Kidney tubule cell (primary cell): Measurements from ENCODE around the gene NFIX.

ENCODE experiments used
- DNase-seq: peaks from one replicate; pipeline ENCODE4 v3.0.0-alpha.2; 2018; ENCODE audit warnings: low spot score

NFIX gene

DNA sequence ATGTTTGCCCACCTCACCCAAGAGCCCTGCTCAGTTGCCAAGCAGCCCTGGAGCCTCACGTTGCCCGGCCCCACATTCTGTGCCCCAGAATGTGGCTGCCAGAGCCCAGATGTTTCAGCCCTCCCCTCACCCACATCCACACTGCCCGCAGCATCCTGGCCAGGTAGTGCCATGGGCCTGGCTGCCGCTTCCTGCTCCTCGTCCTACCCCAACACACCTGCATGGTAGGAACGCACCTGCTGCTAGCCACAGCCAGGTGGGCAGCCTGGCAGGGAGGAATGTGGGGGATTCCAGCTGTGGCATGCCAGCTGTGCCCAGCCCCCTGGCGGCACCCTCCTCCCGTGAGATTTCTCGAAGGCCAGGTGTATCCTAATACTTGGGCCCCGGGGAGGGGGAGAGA lies 7.5 kb upstream of the NFIX start:
- no peak for DNase-seq

DNA sequence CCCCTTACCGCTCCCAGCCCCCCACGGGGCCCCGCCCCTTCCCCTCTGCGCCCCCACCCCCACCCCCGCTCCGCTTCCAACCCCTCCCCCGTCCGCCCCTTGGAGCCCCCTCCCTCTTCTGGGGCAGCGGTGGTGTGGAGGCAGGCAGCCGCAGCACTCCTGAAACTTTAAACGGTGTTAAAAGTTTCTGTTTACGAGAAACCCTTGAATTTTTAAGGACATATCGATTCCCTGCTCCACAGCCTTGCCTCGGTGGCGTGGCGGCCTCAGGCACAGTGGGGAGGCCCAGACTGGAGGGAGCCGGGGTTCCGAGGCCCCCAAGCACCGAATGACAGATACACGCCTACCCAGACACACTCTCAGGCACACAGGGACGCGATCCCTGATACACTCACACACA lies 4.8 kb upstream of the NFIX start:
- DNase-seq = no peak

DNA sequence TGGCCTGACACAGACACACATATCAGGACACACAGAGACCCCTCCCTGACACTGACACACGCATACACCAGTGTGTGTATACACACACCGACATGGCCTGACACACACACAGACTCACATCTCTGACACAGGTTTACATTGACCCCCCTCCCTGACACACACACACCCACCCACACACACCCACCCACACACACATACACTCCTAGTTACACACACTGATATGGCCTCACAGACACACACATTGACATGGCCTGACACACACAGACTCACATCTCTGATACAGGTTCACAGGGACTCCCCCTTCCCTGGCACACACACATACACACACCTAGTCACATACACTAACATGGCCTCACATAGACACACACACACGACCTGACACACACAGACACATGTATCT lies 4.4 kb upstream of the NFIX start:
- DNase-seq = no peak

DNA sequence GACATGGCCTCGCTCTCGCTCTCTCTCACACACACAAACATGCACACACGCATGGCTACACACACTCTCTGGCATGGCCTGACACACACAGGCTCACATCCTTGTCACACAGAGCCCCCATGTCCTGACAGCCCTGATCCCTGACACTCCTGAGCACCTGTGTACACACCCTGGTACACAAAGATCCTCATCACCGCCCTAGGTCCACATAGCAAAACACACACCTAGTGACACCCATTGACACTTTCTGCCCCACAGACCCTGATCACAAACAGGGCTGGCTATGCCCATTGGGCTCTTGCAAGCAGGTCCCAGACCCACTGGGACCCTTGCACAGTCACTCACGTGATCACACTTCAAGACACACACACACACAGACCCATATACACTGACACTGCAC lies 4.0 kb upstream of the NFIX start:
- no peak for DNase-seq

DNA sequence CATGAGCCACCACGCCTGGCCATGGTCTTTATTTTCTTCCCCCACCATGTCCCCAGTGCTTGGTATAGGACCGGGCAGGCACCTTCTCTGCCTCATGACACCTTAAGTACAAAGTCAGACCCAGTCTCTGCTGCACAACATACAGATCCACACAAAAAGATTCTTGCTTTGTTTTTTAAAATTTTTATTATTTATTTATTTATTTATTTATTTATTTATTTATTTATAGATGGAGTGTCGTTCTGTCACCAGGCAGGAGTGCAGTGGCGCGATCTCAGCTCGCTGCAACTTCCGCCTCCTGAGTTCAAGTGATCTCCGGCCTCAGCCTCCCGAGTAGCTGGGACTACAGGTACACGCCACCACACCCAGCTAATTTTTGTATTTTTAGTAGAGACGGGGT lies 2.5 kb upstream of the NFIX start:
- DNase-seq = no peak

DNA sequence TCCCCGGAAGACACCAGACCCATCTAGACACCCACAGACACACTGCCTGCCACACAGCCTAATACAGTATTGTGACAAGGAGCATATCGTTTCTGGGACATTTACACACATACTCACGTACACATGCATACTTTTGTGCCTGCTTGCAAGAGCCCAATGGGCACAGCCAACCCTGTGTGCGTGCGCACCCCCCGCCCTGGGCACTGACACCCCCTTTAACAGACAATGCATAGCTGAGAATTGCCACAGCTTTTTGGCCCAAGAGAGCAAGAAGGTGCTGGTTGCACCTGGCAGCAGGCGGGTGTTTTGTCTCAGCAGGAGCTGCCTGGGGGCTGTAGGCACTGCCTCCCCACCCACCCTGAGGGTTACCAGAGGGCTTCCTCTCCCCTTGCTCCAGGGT lies 1.7 kb upstream of the NFIX start:
- DNase-seq = no peak

DNA sequence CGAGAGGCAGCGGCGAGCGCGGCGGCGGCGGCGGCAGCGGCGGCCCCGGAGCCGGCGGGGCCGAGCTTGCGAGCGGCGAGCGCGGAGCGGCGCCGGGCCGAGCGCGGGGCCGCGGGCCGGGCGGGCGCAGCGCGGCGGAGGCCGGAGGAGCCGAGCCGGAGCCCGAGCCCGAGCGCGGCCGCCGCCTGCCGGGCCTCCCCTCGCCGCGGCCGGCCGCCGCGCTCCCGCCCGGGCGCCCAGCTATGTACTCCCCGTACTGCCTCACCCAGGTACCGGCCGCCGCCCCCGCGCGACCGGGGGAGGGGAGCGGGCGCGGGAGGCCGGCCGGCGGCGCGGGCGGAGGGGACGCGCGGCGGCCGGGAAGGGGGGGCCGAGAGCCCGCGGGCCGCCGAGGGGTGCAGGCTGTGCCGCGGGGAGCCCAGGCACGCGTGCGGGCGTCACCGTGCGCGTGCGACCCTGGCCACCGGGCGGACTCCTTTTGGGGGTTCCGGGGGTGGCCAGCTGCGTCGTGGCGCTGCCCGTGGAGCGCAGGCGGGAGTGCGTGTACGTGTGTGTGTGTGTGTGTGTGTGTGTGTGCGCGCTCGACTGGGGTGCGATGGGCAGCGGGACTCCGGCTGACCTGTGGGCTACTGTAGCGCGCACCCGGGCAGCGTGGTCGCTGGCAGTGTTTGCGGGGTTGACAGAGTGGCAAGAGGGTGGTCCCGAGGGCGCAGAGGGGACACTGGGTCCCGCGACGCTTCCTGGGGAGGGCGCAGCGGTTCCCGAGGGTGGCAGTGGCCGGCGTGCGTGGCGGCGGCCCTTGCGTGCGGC lies 526 bp downstream of the NFIX start:
- DNase-seq = peak; percentile 42

GRCh38 chr19:12996406-12997094 lies 1.3 kb downstream of the NFIX start:
- peak; percentile 26 for DNase-seq

DNA sequence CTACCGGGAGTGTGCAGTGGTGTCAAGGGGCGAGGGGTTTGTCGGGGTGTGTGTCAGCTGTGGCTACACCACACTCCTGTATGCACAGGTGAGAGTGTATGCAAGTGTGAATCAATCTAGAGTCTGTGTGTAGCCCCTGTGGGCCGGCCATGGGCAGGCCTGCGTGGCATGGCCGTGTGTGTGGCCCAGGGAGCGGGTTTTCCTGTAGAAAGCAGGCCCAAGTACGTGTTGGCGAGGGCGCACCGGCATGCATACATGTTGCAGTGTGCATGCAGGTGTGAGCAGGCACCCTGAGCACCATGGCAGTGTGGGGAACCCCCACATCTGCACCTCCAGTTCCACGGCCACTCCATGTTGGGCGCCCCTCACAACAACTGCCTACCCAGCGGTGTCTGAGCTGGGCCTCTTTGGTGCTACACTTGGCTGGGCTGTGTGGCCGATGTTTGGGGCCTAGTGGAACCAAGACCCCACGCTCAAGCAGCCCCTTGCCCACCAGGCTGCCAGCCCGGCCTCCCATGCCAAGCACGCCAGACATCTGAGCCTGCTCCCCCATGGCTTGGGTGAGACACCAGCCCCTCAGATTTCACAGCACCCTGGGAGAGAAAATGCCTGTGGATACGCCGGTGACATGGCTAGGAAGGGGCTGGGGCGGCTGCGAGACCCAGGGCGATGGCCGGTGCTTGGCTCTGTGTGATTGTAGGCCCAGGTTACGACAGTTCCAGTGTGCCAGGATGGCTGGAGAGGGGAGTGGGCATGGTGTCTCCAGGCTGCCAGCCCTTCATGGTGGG lies 2.1 kb downstream of the NFIX start:
- no peak for DNase-seq

DNA sequence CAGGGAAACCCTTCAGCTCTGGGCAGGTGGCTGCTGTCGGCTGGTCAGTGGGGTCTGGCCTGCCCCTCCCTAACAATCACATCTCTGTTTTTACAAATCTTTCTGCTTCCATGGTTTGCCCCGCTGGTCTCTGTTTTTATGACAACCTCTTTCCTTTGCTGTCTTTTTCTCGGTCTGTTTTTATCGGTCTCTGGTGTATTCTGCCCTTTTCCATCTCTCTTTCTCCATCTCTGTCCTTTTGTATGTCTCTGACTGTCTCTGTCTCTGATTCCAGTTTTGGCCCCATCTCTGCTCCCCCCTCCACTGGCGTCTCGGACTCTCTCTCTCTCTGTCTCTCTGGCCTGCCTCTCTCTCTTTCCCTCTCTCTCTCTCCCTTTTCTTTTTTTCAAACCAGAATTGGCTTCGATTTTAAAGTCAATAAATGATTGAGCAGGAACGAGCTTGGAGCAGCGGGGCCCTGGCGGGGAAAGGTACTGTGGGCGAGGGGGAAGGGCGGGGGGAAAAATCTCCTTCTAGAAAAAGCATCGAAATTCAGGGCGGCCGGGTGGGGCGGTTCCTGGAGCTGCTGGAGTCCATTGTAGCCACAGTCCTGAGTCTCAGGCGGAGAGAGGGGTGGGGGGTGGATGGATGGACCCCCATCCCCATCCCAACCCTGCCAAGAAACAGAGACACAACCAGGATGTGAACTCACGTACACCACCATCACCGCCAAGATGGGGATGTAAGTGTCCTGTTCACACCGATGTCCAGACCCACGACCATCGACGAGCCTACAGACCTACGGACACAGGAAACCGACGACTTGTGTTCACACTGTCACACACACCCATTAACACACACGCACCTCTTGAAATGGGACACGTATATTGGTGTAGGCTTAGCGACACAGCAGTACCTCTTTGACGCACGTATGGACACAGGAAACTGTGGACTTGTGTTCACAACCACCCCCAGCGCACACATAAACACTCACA lies 3.0 kb downstream of the NFIX start:
- no peak for DNase-seq

GRCh38 chr19:13001166-13001501 lies 5.9 kb downstream of the NFIX start:
- no peak for DNase-seq

- no peak for DNase-seq
Observed at GRCh38 chr19:13001502-13002165, 6.4 kb downstream of the NFIX start.

DNA sequence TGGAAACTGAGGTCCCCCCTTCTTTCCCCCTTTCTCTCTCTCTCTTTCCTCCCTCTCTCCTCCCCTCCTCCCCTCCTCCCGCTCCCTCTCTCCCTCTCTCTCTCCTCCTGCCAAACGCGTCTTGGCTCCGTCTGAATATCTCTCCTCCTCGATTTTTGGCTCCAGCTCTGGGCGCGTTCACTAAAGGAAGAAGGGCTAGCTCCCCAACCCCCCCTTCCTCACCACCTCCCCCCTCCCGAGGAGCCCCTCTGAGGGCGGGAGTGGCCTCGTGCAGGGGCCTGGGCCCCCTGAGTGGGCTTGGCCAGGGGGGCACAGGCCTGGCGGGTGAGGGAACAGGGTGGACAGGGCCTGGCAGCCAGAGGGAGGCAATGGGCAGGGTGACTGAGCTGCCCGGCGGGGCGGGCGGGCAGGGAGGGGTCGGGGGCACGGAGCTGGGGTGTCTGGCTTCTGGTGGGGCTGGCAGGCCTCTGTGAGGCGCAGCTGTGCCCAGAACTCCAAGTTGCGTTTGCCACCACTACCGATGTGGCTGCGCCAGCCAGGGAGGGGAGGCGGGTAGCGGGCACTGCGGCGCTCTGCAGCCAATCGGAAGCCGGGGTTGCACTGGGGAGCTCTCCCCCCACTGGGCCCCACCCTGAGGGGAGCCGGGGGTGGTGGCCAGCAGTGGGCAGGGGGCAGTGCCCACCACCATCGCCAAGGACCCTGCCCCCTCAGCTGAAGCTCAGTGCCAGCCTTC lies 7.1 kb downstream of the NFIX start:
- no peak for DNase-seq

- no peak for DNase-seq
Observed at GRCh38 chr19:13003081-13003480, 7.8 kb downstream of the NFIX start.

DNA sequence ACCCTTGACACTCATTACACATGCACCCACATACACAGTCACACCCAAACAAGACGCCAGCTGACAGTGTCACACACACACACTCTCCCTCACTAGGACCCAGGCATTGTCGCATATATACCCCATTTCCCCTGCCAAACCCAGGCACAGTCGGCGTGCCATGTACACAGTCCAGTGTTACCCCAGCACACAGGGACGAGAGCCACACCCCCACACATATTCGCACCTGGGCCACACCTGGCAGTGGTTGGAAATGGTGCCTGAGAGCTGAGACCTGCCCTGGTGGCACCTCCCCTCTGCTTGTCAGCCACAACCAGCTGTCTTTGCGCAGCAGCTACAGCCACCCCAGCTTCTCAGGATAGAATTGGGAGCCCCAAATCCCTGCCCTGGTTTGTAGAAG lies 9.0 kb downstream of the NFIX start:
- DNase-seq = no peak

DNA sequence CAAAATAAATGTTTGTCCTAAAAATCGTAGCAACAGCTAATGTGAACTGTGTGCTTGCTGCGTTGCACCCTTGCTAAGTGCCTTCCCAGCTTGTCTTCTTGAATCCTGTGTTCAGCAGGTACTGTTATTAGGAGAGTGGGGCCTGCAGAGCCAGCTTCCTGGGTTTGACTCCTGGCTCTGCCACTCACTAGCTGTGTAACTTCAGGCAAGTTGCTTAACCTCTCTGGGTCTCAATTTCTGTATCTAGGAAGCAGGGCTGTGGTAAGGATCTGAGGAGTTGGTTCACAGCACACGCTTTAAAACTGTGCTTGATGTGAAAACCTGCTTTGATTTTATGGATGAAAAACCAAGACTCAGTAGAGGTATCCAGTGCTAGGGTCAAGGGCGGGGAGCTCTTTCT lies 10.0 kb downstream of the NFIX start:
- DNase-seq = no peak

DNA sequence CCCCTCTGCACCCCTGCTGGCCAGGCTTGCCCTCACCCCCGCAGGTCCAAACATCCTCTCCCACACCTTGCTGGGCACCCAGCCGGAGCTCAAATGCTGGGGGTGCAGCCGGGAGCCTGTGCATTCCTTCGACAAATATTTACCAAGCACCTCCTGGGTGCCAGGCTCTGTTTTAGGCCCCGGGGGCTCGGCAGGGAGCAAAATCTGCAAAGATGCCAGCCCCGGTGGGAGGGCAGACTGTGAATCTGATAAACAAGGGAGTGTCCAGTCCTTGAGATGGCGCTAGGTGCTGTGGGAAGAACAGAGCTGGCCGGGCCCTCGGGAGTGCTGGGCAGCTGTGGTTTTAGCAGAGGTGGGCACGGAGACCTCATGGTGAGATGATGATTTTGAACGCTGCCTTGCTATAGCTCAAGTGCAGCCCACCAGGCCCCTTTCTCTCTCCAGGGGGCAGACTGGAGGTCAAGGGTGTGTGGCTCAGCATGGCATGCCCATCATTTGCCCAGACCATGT lies 10.6 kb downstream of the NFIX start:
- DNase-seq = no peak

DNA sequence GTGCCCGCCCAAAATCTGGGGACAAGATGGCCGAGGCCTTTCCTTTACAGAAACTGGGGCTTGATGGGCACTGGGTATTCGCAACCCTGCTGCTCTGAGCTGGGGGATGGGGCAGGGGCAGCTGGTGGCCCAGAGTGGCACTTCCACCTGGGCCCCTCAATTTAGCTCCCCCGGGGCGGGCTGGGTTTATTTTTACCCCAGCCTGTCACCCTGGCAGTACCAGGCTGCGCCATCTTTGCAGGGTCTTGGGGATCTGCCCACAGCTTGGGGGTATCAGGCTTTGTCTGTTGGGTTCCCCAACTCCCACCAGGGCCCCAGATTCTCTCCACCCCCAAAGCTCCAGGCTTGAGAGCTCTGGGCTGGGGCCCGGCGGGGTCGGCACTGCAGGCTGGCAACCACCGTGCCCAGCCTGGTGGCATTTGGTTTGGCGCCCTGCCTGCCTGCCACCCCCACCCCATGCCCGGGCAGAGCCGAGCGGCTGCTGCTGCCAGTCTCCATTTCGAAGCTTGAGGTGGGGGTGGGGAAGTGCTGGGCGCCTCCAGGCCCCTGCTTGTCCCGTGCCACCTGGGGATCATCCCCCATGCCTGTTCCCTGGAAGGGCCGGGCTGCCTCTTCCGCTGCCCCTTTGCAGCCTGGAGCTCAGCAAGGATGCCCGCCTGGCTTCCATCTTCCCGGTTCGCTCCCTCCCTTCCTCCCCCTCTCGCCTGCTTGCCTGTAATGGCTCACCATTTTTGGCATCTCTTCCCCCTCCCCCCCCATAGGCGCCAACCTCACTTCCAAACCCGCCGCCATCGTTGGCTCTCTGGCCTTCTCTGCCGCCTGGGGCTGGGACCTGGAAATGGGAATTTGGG lies 11.4 kb downstream of the NFIX start:
- DNase-seq = no peak

DNA sequence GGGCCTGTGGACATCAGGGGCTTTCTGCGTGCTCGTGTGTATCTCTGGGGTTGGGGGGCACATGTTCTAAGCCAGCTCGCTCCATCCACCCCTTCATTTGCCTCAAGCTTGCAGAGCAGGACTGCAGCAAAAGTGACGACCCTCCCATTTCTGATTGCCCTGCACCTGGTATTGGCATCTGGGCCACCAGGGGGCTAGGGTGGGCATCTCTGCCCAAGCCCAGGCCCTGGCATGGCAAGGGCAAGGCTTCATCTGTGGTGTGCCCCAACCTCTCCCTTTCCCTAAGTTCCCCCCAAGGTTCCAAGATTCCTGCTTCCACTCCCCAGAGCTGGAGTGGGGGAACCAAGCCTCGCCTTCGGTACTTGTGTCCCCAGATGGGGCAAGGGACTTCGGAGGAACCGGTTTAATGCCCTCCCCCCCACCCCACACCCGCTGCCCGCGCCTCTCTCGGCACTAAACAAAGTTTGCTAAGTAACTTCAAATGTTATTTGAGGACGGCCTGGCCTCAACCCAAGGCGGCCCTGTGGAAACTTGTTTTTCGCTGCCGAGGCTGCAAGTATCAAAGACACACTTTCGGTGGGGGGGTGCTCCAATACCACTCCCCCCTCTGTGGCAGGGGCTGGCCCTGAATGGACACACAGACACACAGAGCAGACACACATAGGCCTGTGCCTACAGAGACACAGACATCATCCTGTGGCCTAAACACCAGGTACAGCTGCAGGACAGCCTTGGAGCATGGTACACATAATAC lies 12.2 kb downstream of the NFIX start:
- DNase-seq = no peak
